HEK293 (cell line): ENCODE results near the gene C12orf57.
"Not testable (repeated sequence)": the region's sequence is repeated elsewhere in the genome, so short reads cannot be mapped to it uniquely, and the experiment has no call there.

Experiments
- CTCF ChIA-PET: fragments of 350-600 bp; formaldehyde crosslinking; extraction: SDS; loops from one replicate; lab custom pipeline; 2021; ENCODE audit warnings: antibody characterized with exemption; lab: Yijun Ruan, JAX
- POLR2A ChIA-PET: fragments of 300-600 bp; formaldehyde crosslinking; extraction: SDS; loops from one replicate; lab custom pipeline; 2020; ENCODE audit warnings: antibody characterized with exemption, inconsistent platforms; lab: Yijun Ruan, JAX
- H3K27ac ChIP-seq: fragments of 200-500 bp; sonication (Bioruptor generic); 2 replicates; pipeline ENCODE4 v1.5.1; 2014; ENCODE audit warnings: low read depth, low read length, control low read depth, inconsistent platforms; ENCODE audit errors: extremely low read depth
- H3K36me3 ChIP-seq, 2 experiments: fragments of 200-500 bp in 1 of 2; sonication (Bioruptor generic) in 1 of 2; 1 replicate in 1 of 2; 2 replicates in 1 of 2; pipeline ENCODE4 v1.5.1; 2014 to 2017; ENCODE audit warnings: inconsistent platforms in 2 of 2, low read length in 2 of 2; ENCODE audit not compliant: control insufficient read depth in 2 of 2, insufficient read depth in 1 of 2
- H3K4me1 ChIP-seq: fragments of 200-500 bp; sonication (Bioruptor generic); 2 replicates; pipeline ENCODE4 v1.5.1; 2014; ENCODE audit warnings: mild to moderate bottlenecking, low read length, inconsistent platforms; ENCODE audit not compliant: control insufficient read depth, insufficient read depth
- H3K4me3 ChIP-seq: 2 replicates; pipeline ENCODE4 v1.5.1; 2011; ENCODE audit warnings: low read depth, mild to moderate bottlenecking, control low read depth, low read length, moderate library complexity
- H3K9me3 ChIP-seq: fragments of 200-500 bp; sonication (Bioruptor generic); 2 replicates; pipeline ENCODE4 v1.5.1; 2014; ENCODE audit warnings: low read depth, low read length, inconsistent platforms; ENCODE audit not compliant: control insufficient read depth, insufficient read depth
- HOXD13 ChIP-seq: sonication (generic); formaldehyde crosslinking; IDR thresholded peaks from 2 replicates; pipeline ENCODE4 v1.8.0; 2022; ENCODE audit warnings: missing genetic modification reagents, borderline replicate concordance
- PRDM1 ChIP-seq: fragments of 450-650 bp; formaldehyde crosslinking; IDR thresholded peaks from 2 replicates; pipeline ENCODE4; 2016; ENCODE audit warnings: missing biosample characterization, missing genetic modification characterization
- PRDM10 ChIP-seq: fragments of 450-650 bp; formaldehyde crosslinking; IDR thresholded peaks from 2 replicates; pipeline ENCODE4 v1.5.1; 2016; ENCODE audit warnings: missing biosample characterization, missing genetic modification characterization
- SCRT2 ChIP-seq: fragments of 450-650 bp; formaldehyde crosslinking; IDR thresholded peaks from 2 replicates; pipeline ENCODE4 v1.5.1; 2016; ENCODE audit warnings: missing biosample characterization, missing genetic modification characterization
- ZBTB17 ChIP-seq: fragments of 450-650 bp; formaldehyde crosslinking; IDR thresholded peaks from 2 replicates; pipeline ENCODE4 v1.5.1; 2016; ENCODE audit warnings: missing biosample characterization, missing genetic modification characterization
- ZNF112 ChIP-seq: fragments of 450-650 bp; formaldehyde crosslinking; IDR thresholded peaks from 2 replicates; pipeline ENCODE4 v1.5.0; 2017; ENCODE audit warnings: missing biosample characterization, missing genetic modification characterization
- ZNF2 ChIP-seq: fragments of 450-650 bp; formaldehyde crosslinking; IDR thresholded peaks from 2 replicates; pipeline ENCODE4 v1.5.1; 2016; ENCODE audit warnings: missing biosample characterization, missing genetic modification characterization
- ZNF416 ChIP-seq: fragments of 450-650 bp; formaldehyde crosslinking; IDR thresholded peaks from 2 replicates; pipeline ENCODE4 v1.5.1; 2016; ENCODE audit warnings: missing biosample characterization, missing genetic modification characterization
- ZNF423 ChIP-seq: fragments of 450-650 bp; formaldehyde crosslinking; IDR thresholded peaks from 2 replicates; pipeline ENCODE4 v1.5.1; 2016; ENCODE audit warnings: missing biosample characterization, missing genetic modification characterization
- ZNF837 ChIP-seq: fragments of 450-650 bp; formaldehyde crosslinking; IDR thresholded peaks from 2 replicates; pipeline ENCODE4 v1.5.1; 2016; ENCODE audit warnings: missing biosample characterization, missing genetic modification characterization
- ZNF843 ChIP-seq: fragments of 450-650 bp; formaldehyde crosslinking; IDR thresholded peaks from 2 replicates; pipeline ENCODE4 v1.5.1; 2016; ENCODE audit warnings: missing biosample characterization, missing genetic modification characterization

C12orf57 gene

GRCh38 chr12:6905414-6906040 lies 38.3 kb upstream of the C12orf57 start:
- H3K4me1 ChIP-seq, result peaks cover 10% of the 10 kb centered on the region; the same call in 1 of the 2 replicates
- H3K9me3 ChIP-seq, result no peaks in the 10 kb centered on the region
- POLR2A ChIA-PET, result interaction anchor here (0.6 to 2.5 kb wide), 10 partner anchors 8 to 182 kb away, joined by 4 to 10 read pairs (median 6); partner anchors contain the start of genes C12orf57, COPS7A, ENO2 and RNU7-1
- peak overlapping the region; percentile 42; the same call in 1 of the 2 replicates for H3K4me3 ChIP-seq
- H3K27ac ChIP-seq, result no peak overlapping the region
- H3K36me3 ChIP-seq, result no peaks in the 10 kb centered on the region
- TF ChIP-seq ZNF2 (tag by site-specific recombination) (no peak), ZBTB17 (tag by site-specific recombination) (peak; percentile 65), HOXD13 (CRISPR knock-in tag) (0 out of 2 replicates have a peak, but pooled peaks have one; percentile 23)
- CTCF ChIA-PET, result interaction anchor here (0.7 to 1.5 kb wide), 4 partner anchors 8 to 35 kb away, joined by 3 to 7 read pairs (median 6); partner anchors contain the start of gene SPSB2

GRCh38 chr12:6908141-6908540 lies 35.7 kb upstream of the C12orf57 start:
- H3K36me3 ChIP-seq, H3K4me3 ChIP-seq, H3K9me3 ChIP-seq, H3K27ac ChIP-seq: not testable (repeated sequence)
- peaks cover 10% of the 10 kb centered on the region; the same call in 1 of the 2 replicates for H3K4me1 ChIP-seq
- CTCF ChIA-PET, result interaction anchor here (0.6 to 3.2 kb wide), 4 partner anchors 15 to 267 kb away, joined by 3 to 11 read pairs (median 4); no protein-coding TSS in a partner anchor
- POLR2A ChIA-PET, result interaction anchor here (1.2 to 2.5 kb wide), 3 partner anchors 17 to 56 kb away, joined by 4 to 10 read pairs (median 5); partner anchors contain the start of genes SPSB2 and USP5

- Histone ChIP-seq H3K4me3 (no peak overlapping the region), H3K4me1 (peaks cover 2% of the 10 kb centered on the region; the same call in 1 of the 2 replicates), H3K9me3 (no peaks in the 10 kb centered on the region), H3K27ac (no peak overlapping the region), H3K36me3 (no peaks in the 10 kb centered on the region)
- no peak for TF ChIP-seq PRDM10 (tag by site-specific recombination)
- peak; percentile 76 for TF ChIP-seq PRDM1 (tag by site-specific recombination)
- no peak for TF ChIP-seq ZNF416 (tag by site-specific recombination)
- TF ChIP-seq ZNF837, result no peak
- no peak for TF ChIP-seq ZNF112 (tag by site-specific recombination)
- no peak for TF ChIP-seq SCRT2 (tag by site-specific recombination)
- no peak for TF ChIP-seq ZNF843 (tag by site-specific recombination)
- no peak for TF ChIP-seq ZNF423 (tag by site-specific recombination)
- TF ChIP-seq, all 188 proteins: peak for 1
- POLR2A ChIA-PET, result interaction anchor here (1.2 kb wide), 1 partner anchor 37 kb away, joined by 5 read pairs; no protein-coding TSS in a partner anchor
- CTCF ChIA-PET, result interaction anchor here (0.7 to 3.2 kb wide), 4 partner anchors 15 to 156 kb away, joined by 3 to 11 read pairs (median 6); partner anchors contain the start of gene MLF2
These were observed 34.2 kb upstream of the C12orf57 start for GRCh38 chr12:6909421-6910145.
